ENCODE data around the gene DOCK2.

GRCh38 chr5:169682026-169682425, 45.0 kb downstream of the DOCK2 start:
- TF ChIP-seq, protein P1, sequence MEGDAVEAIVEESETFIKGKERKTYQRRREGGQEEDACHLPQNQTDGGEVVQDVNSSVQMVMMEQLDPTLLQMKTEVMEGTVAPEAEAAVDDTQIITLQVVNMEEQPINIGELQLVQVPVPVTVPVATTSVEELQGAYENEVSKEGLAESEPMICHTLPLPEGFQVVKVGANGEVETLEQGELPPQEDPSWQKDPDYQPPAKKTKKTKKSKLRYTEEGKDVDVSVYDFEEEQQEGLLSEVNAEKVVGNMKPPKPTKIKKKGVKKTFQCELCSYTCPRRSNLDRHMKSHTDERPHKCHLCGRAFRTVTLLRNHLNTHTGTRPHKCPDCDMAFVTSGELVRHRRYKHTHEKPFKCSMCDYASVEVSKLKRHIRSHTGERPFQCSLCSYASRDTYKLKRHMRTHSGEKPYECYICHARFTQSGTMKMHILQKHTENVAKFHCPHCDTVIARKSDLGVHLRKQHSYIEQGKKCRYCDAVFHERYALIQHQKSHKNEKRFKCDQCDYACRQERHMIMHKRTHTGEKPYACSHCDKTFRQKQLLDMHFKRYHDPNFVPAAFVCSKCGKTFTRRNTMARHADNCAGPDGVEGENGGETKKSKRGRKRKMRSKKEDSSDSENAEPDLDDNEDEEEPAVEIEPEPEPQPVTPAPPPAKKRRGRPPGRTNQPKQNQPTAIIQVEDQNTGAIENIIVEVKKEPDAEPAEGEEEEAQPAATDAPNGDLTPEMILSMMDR (IDR thresholded peaks at IDR 0.05): no peak
- TF ChIP-seq EZH2 (IDR thresholded peaks at IDR 0.05): no peak

Data from neural progenitor cell (in vitro differentiated cells).